Stimulated activated CD4-positive, alpha-beta T cell treated with anti-CD3 and anti-CD28 coated beads, Interleukin-2, amount 100 ng/mL, for 48 hours (primary cell): ENCODE data around the gene TNRC6C.
"Not testable (repeated sequence)": the region's sequence is repeated elsewhere in the genome, so short reads cannot be mapped to it uniquely, and the experiment has no call there.

ENCODE experiments used
- DNase-seq, 2 donors: peaks; one replicate each; pipeline ENCODE4 v3.0.0-alpha.2; 2020

The TNRC6C gene

DNA sequence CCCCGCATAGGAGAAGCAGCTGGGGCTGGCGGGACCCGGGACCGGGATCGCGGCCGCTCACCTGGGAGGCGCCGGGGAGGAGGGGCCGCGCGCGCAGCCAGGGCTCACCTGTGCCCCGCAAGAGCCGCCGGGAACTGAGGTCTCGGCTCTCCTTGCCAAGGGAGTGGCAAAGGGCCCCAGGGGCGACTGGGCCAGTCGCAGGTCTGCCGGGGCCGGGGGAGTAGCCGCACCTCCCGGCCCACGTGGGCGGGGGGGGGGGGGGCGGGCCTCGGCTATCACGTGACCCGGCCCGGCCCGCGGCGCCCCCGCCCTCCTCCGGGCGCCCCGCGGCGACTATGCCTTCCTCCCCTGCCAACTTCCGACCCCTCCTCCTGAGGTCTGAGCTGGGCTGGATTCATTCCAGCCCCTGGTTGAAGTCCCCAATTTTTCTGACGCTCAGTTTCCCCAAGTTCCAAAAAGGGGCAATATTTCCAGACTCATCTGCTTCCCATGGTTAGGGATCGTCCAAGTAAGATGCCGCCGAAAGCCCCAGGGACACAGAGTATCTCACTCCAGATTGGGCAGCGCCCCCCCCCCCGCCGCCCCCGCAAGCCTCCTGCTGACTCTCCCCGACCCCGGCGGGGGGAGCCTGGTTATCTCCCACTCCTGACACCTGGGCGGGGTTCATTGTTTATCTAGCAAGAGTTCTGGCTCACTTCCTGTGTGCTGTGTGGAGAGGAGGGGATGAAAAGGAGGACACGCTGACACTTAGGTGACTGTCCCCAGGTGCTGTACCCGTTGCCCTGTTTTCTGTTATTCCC is 170.2 kb downstream of the TNRC6C start, which contains the start of gene TMC6:
Gene TMC6, minus strand, starts transcription at position 205 of the 800 bp plus-strand sequence. CDS start 1,923 bp downstream, outside the sequence.
- DNase-seq: peak in 1 of 2 donors; percentile 55

GRCh38 chr17:78129351-78130089 is 171.0 kb downstream of the TNRC6C start:
- DNase-seq: no peak

GRCh38 chr17:78130090-78130436 is 171.6 kb downstream of the TNRC6C start:
- DNase-seq: no peak

- DNase-seq: peak in 1 of 2 donors; percentile 49
Measured at GRCh38 chr17:78130437-78131101, 172.1 kb downstream of the TNRC6C start, which contains the start of gene TMC8. Gene TMC8, plus strand, starts transcription at chr17:78130771. Its CDS starts 818 bp downstream, at chr17:78131589.

- DNase-seq: peak in 1 of 2 donors; percentile 43
Measured at GRCh38 chr17:78131172-78132083, 172.9 kb downstream of the TNRC6C start.

GRCh38 chr17:78132084-78132676 is 173.7 kb downstream of the TNRC6C start:
- peak in 1 of 2 donors; percentile 61 for DNase-seq

DNA sequence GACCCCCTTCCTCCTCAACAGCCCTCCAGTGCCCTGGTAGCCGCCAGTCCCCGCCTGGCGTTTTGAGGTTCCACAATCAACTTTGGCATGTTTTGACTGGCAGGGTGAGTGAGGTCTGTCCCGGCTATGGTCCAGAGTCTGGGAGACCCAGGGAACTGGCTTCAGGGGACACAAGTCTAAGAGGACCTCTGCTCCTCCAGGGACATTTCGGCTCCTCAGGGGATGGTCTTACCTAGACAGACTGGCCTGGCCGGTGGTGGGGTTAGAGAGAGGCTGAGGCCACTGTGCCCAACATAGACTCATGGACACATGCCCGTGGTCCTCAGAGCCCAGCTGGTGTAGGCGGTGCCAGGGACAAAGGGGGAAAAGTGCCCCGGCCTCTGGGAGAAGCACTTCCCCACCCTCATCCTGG is 174.3 kb downstream of the TNRC6C start:
- no peak for DNase-seq

DNA sequence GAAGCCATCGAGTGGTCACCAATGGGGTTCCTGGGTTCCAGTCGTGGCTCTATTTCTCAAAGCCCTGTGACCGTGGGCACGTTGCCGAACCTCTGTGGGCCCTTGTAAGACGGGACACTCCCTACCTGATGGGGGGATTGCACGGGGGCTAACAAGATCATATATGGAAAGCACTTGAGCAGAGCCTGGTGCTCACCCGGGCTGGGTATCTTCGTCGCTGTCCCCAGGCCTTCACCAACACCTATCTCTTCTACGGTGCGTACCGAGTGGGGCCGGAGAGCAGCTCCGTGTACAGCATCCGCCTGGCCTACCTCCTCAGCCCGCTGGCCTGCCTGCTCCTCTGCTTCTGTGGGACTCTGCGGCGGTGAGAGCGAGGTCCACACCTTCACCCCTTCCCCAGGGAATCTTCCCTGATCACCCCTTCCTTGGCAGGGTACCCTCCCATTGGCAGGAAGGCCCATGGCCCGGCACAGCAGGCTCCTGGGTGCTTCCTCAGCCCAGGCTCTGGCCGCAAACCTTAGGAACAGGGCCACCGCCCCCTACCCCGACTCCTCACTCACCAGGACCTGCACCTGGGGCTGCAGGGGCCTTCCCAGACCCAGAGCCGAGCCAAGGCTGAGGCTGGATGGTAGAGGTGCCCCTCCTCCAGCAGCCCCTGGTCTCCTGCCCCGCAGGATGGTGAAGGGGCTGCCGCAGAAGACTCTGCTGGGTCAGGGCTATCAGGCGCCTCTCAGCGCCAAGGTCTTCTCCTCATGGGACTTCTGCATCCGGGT is 174.9 kb downstream of the TNRC6C start:
- no peak for DNase-seq

DNA sequence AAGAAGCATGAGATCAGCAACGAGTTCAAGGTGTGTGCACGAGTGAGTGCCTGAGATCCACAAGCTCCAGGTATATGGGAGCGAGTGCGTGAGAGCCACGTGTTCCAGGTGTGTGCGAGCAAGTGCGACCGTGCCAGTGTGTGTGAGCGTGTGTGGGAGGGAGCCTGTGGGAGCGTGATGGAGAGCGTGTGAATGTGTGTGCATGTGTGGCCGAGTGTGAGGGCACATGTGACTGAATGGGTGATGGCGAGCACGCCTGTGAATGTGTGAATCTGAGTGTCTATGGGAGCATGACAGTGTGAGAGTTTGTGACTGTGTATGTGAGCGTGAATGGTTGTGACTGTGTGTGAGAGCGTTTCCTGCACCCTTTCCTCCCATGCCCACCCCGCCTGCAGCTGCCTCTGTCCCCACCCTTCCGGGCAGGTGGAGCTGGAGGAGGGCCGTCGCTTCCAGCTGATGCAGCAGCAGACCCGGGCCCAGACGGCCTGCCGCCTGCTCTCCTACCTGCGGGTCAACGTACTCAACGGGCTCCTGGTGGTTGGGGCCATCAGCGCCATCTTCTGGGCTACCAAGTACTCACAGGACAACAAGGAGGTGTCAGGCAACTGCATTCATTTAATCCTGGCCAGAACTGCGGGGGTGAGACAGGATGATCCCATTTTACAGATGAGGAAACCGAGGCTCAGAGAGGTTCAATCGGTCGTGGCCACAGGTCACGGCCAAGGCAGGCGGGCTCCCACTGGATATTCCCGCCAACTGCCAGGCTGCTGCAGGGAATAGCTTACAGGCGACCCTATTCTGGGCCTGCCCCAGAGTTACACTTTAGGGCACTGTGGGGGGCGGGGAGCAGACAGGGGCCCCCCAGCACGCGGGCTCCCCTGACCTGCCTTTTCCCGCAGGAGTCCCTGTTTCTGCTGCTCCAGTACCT is 175.7 kb downstream of the TNRC6C start:
- peak in 1 of 2 donors; percentile 63 for DNase-seq

DNA sequence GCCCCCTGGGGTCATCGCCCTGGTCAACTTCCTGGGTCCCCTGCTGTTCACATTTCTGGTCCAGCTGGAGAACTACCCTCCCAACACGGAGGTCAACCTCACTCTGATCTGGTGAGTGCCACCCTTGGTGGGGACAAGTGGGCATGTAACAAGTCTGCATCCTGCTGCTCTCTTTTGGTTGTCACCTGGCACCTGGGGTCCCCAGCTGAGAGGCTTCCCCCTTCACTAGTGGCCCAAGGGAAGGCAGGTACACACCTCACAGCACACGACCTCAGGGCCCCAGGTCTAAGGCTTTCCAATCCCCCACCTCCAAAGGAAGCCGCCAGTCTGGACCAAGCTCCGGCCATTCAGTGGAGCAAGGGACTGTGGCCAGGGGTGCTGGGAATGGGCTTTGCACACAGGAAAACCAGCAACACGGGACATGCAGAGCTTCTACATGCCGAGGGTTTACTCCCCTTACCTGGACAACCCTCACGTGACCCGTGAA is 176.4 kb downstream of the TNRC6C start:
- DNase-seq: no peak

DNA sequence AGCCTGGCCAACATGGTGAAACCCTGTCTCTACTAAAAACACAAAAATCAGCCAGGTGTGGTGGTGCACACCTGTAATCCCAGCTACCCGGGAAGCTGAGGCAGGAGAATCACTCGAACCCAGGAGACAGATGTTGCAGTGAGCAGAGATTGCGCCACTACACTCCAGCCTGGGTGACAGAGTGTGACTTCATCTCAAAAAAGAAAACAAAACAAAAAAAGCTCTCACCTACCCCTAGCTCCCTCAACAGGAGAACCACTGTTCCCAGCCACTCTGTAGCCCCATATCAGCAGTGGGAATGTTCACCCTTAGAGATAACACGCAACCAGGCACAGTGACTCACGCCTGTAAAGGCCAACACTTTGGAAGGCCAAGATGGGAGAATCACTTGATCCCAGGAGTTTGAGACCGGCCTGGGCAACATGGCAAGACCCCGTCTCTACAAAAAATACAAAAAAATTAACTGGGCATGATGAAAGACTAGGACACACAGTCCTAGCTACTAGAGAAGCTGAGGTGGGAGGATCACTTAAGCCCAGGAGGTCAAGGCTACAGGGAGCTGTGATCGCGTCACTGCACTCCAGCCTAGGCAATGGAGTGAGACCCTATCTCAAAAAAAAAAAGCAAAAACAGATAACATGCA is 177.5 kb downstream of the TNRC6C start:
- no peak for DNase-seq

GRCh38 chr17:78137392-78138203 is 179.1 kb downstream of the TNRC6C start:
- peak in 1 of 2 donors; percentile 52 for DNase-seq

DNA sequence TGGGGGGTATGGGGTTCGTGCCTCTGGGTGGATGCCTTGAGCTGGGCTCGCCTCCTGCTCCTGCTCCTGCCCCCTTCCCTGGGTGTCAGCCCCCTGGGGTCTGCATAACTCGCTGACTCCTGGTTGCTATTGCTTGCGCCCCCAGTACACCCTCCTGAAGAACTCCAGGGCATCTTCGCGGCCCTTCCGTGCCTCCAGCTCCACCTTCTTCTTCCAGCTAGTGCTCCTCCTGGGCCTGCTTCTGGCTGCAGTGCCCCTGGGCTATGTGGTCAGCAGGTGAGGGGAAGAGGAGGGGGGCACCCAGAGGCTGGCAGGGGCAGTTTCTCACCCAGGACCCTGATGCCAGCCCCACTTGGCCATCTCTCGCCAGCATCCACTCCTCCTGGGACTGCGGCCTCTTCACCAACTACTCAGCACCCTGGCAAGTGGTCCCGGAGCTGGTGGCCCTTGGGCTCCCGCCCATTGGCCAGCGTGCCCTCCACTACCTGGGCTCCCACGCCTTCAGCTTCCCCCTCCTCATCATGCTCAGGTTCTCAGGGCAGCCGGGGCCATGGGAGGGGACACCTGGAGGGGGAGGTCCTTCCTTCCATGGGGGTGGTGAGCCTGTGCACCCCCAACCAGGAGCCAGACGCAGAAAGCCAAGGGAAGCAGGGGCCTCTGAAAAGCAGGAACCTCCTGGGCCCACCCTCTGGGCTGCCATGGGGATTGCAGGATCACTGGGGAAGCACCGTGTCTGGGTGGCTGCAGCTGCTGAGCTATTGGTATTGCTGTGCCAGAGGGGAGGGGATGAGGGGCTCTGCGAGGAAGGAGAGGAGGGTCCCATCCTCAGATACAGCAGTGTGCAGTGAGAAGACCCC is 179.9 kb downstream of the TNRC6C start:
- DNase-seq: no peak

- not testable (repeated sequence) for DNase-seq
Measured at GRCh38 chr17:78139861-78140168, 181.3 kb downstream of the TNRC6C start.

DNA sequence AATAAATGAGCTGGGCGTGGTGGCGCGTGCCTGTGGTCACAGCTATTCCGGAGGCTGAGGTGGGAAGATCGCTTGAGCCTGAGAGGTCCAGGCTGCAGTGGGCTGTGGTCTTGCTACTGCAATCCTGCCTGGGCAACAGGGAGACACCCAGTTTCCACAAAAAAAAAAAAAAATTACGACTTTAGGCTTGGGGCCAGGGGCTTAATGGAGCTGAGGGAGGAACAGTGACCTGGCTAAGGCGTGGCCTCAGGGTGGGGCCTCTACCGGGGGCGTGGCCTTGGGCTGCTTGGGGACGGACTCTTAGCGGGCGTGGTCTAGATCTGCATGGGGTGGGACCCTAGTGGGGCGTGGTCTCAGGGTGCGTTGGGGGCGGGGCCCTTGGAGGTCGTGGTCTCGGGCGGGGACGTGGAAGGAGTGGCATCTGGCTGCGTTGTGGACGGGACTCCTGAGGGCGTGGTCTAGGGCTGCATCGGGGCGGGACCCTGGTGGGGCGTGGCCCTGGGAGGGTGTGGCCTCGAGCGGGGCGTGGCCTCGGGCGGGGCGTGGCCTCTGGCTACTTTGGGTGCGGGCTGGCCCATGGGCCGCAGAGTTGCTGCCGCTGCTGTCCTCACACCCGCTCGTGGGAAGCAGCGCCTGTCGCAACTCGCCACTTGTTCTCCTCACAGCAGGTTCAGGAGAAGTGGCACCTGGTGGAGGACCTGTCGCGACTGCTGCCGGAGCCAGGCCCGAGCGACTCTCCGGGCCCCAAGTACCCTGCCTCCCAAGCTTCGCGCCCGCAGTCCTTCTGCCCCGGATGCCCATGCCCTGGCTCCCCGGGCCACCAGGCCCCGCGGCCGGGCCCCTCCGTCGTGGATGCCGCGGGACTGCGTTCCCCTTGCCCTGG is 181.9 kb downstream of the TNRC6C start:
- DNase-seq: peak; percentile 92 to 98

GRCh38 chr17:78141437-78142118 is 183.1 kb downstream of the TNRC6C start:
- DNase-seq: no peak
